ENCODE data around the gene RAD9A. TPM values are rescaled to one million over a fixed set of nuclear protein-coding genes. Genes with fewer than 3 reads are reported as not detected.

RAD9A gene
- total RNA-seq, 1 donor from 2014 or later = 10.4 TPM

DNA sequence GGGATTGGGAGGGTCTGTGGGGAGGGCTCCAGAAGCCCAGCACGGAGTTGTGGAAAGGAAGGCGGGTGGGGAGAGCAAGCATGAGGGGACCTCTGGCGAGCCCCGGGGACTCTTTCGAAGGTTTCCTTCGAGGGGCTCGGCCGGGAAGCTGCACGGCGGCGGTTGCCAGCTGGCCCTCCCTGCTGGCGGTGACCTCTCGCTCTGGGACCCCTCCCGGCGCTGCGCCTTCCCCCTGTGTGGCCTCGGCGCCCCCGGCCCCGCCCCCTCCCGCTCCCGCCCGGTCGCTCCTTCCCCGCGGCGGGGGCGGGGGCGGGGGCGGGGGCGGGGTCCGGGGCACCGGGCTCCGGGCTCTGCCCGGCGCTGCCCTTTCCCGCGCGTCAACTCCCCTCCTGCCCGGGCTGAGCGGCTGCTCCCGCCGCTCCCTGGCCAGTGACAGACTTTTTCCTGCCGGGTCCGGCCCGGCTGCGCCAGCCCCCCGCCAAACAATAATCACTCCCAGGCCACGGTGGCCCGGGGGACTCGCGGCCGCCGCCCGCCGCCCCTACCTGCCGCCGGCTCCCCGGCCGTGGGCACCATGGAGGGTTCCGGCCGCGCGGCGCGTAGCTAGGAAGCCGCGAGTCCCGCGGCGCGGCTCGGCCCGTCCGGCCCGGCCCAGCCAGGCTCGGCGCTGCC lies 19.3 kb upstream of the RAD9A start:
- DNase-seq (ENCODE audit: low spot score) = peak; percentile 69
- H3K27me3 Mint-ChIP-seq (ENCODE audit: insufficient read depth, low read depth) = peaks cover 26% of the 10 kb centered on the region

DNA sequence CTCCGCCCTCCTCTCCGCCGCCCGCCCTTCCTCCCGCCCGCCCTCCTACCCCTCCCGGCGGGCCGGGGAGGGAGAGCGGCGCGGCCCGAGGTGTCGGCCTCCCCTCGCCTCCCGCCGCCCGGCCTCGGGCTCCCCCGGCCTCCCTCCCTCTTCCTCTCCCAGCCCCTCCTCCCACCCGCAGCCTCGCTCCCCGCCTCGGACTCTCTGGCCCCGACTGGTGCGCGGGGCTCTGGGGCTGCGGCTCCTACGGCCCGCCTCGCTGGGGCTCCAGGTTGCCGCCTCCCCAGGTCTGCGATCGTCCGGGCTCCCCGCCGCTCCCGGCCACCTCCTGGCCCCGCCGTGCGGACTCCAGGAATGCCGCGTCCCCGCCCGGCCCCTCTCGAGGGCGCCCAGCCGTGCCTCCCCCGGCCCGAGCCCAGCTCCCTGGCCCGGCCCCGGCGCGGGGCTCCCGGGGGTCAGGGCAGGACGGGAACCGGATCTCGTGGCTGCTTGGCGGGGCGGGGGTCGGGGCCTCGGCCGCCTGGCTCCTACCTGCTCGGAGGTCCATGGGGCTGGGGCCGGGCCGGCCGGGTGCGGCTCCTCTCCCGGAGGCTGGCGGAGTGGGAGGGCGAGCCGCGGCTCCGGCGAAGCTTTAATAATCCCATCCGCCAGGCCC lies 18.7 kb upstream of the RAD9A start, which contains the start of gene CLCF1:
Gene CLCF1 (minus strand): TSS at position 606 of the 655 bp plus-strand sequence. CDS start 59 bp downstream, at position 547.
- H3K27ac ChIP-seq = no peak within 1 kb of the TSS
- no peaks in the 10 kb centered on the region for H3K9me3 ChIP-seq (ENCODE audit: low read depth)
- DNase-seq (ENCODE audit: low spot score) = peak; percentile 85
- peaks cover 46% of the 10 kb centered on the region for H3F3A ChIP-seq (ENCODE audit: low read depth)
- H4K20me1 ChIP-seq (ENCODE audit: low read depth) = peaks cover 16% of the 10 kb centered on the region
- H3K27me3 ChIP-seq = peaks cover 85% of the 10 kb centered on the region
- peak within 1 kb of the TSS; percentile 87 for H3K4me3 Mint-ChIP-seq
- H3K79me2 ChIP-seq (ENCODE audit: low read depth) = no peaks in the 10 kb centered on the region
- peaks cover 52% of the 10 kb centered on the region for H3K4me1 ChIP-seq
- no peaks in the 10 kb centered on the region for H3K36me3 Mint-ChIP-seq
- no peak within 1 kb of the TSS for H2AFZ ChIP-seq (replicated peaks)
- H3K4me1 Mint-ChIP-seq = peaks cover 46% of the 10 kb centered on the region
- H3K27ac Mint-ChIP-seq = peak within 1 kb of the TSS; percentile 59
- peak within 1 kb of the TSS; percentile 92 for H3K4me2 ChIP-seq
- TF ChIP-seq, protein P1, sequence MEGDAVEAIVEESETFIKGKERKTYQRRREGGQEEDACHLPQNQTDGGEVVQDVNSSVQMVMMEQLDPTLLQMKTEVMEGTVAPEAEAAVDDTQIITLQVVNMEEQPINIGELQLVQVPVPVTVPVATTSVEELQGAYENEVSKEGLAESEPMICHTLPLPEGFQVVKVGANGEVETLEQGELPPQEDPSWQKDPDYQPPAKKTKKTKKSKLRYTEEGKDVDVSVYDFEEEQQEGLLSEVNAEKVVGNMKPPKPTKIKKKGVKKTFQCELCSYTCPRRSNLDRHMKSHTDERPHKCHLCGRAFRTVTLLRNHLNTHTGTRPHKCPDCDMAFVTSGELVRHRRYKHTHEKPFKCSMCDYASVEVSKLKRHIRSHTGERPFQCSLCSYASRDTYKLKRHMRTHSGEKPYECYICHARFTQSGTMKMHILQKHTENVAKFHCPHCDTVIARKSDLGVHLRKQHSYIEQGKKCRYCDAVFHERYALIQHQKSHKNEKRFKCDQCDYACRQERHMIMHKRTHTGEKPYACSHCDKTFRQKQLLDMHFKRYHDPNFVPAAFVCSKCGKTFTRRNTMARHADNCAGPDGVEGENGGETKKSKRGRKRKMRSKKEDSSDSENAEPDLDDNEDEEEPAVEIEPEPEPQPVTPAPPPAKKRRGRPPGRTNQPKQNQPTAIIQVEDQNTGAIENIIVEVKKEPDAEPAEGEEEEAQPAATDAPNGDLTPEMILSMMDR (IDR thresholded peaks at IDR 0.05) = peak; percentile 3
- TF ChIP-seq EZH2phosphoT487 (IDR thresholded peaks at IDR 0.05) (no peak), EZH2 (IDR thresholded peaks at IDR 0.05) (peak; percentile 46)
- peak within 1 kb of the TSS; percentile 88 for H3K4me3 ChIP-seq
- H3K9ac ChIP-seq = no peak within 1 kb of the TSS
- no peaks in the 10 kb centered on the region for H3K9me3 Mint-ChIP-seq
- peaks cover 23% of the 10 kb centered on the region for H3K27me3 Mint-ChIP-seq (ENCODE audit: insufficient read depth, low read depth)
- H3K36me3 ChIP-seq = no peaks in the 10 kb centered on the region

More for the DNA sequence above, 19.3 kb upstream of the RAD9A start:
- Mint-ChIP-seq H3K36me3 (no peaks in the 10 kb centered on the region), H3K27ac (no peak overlapping the region), H3K9me3 (no peaks in the 10 kb centered on the region), H3K4me3 (peak overlapping the region; percentile 86), H3K4me1 (peaks cover 46% of the 10 kb centered on the region)
- H3K27ac ChIP-seq = no peak overlapping the region
- H3K4me3 ChIP-seq = peak overlapping the region; percentile 88
- peaks cover 52% of the 10 kb centered on the region for H3K4me1 ChIP-seq
- H3K9ac ChIP-seq = no peak overlapping the region
- peak overlapping the region; percentile 92 for H3K4me2 ChIP-seq
- H3K9me3 ChIP-seq (ENCODE audit: low read depth) = no peaks in the 10 kb centered on the region
- H3K36me3 ChIP-seq = no peaks in the 10 kb centered on the region
- H3K27me3 ChIP-seq = peaks cover 79% of the 10 kb centered on the region
- H3F3A ChIP-seq (ENCODE audit: low read depth) = peaks cover 46% of the 10 kb centered on the region
- peaks cover 16% of the 10 kb centered on the region for H4K20me1 ChIP-seq (ENCODE audit: low read depth)
- H3K79me2 ChIP-seq (ENCODE audit: low read depth) = no peaks in the 10 kb centered on the region
- no peak overlapping the region for H2AFZ ChIP-seq (replicated peaks)
- TF ChIP-seq EZH2phosphoT487 (IDR thresholded peaks at IDR 0.05) (no peak), EZH2 (IDR thresholded peaks at IDR 0.05) (no peak)
- TF ChIP-seq, protein P1 (IDR thresholded peaks at IDR 0.05) = no peak

DNA sequence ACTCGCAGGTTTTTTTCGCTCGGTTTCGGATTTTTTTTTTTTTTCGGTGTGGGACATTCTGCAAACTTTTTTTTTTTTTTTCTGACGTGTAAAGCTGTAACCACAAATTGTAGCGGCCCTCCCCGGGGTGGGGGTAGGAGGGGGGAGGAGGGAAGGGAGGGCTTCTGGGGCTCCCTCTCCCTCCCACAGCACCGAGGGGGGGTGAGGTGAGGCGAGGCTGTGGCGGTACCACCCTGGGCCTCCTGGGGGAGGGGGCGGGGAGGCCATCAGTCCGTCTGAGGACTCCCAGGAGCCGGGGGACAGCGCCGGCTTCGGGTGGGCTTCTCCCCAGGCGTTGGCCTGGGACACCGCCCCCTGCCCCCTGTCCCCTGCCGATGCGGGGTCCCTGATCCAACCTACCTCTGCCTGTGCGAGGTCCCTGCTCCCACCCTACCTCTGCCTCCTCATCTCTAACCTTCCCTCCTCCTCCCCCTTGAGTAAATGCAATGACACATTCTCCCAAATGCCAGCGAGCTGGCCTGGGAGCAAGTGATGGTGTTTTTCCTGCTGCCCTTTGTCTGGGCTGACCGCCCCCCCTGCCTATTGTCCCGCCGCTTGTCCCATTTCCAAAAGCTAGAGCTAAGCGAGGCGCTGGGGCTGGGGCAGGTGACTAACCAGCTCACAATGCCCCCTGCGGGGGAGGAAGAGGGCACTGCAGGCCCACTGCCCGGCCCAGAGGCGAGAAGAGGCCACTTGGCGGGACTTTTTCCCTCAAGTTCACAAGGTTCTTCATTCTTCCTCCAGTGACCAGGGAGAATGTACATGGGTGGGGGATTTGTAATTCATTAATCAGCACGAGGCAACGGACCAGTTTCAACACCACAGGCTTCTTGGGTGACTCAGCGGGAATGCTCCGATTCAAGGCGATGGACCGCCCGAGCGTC lies 17.9 kb upstream of the RAD9A start:
- peaks cover 23% of the 10 kb centered on the region for H3K27me3 Mint-ChIP-seq (ENCODE audit: insufficient read depth, low read depth)
- H3K36me3 Mint-ChIP-seq = no peaks in the 10 kb centered on the region
- Histone ChIP-seq H3K9me3 (ENCODE audit: low read depth) (no peaks in the 10 kb centered on the region), H2AFZ (replicated peaks) (no peak overlapping the region), H3K4me1 (peaks cover 52% of the 10 kb centered on the region), H3K9ac (no peak overlapping the region), H3K4me2 (peak overlapping the region; percentile 92), H3K4me3 (peak overlapping the region; percentile 88), H3K36me3 (no peaks in the 10 kb centered on the region), H3F3A (ENCODE audit: low read depth) (peaks cover 46% of the 10 kb centered on the region), H3K27ac (no peak overlapping the region), H3K27me3 (peaks cover 85% of the 10 kb centered on the region), H4K20me1 (ENCODE audit: low read depth) (peaks cover 16% of the 10 kb centered on the region), H3K79me2 (ENCODE audit: low read depth) (no peaks in the 10 kb centered on the region)
- H3K4me1 Mint-ChIP-seq = peaks cover 48% of the 10 kb centered on the region
- no peaks in the 10 kb centered on the region for H3K9me3 Mint-ChIP-seq
- TF ChIP-seq EZH2 (IDR thresholded peaks at IDR 0.05) = peak; percentile 38
- TF ChIP-seq, protein P1 (IDR thresholded peaks at IDR 0.05) = peak; percentile 55
- no peak for TF ChIP-seq EZH2phosphoT487 (IDR thresholded peaks at IDR 0.05)
- H3K27ac Mint-ChIP-seq = peak overlapping the region; percentile 59
- DNase-seq (ENCODE audit: low spot score) = peak; percentile 89
- H3K4me3 Mint-ChIP-seq = peak overlapping the region; percentile 87
